Stimulated activated CD4-positive, alpha-beta T cell treated with anti-CD3 and anti-CD28 coated beads, TNF-alpha, amount 100 ng/mL, for 24 hours (primary cell): ENCODE data around the gene FKBP6.
"Not testable (repeated sequence)": the region's sequence is repeated elsewhere in the genome, so short reads cannot be mapped to it uniquely, and the experiment has no call there.

Source experiments
- DNase-seq, 3 experiments: peaks; one replicate each; pipeline ENCODE4 v3.0.0-alpha.2; 2020; ENCODE audit warnings: low read depth in 3 of 3

The FKBP6 gene, protein sequence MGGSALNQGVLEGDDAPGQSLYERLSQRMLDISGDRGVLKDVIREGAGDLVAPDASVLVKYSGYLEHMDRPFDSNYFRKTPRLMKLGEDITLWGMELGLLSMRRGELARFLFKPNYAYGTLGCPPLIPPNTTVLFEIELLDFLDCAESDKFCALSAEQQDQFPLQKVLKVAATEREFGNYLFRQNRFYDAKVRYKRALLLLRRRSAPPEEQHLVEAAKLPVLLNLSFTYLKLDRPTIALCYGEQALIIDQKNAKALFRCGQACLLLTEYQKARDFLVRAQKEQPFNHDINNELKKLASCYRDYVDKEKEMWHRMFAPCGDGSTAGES

DNA sequence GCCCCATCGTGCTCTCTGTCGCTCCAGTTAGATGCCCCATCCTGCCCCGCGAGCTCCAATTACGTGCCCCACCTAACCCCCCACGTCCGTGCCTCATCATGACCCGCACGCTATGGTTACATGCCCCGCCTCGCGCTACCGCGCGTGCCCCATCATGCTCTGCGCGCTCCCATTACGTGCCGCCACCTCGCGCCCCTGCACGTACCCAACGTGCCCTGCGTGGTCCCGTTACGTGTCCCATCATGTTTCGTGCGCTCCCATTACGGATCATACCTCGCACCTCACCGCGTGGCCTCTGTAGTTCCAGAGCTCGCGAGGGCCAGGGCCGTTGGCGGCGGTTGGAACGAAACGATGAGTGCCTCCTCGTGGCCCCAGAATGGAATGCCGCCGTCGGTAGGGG is at the start of gene FKBP6, which contains the start of gene TRIM50:
FKBP6 (plus strand) TSS at position 240 of the 400 bp plus-strand sequence. CDS start 268 bp downstream, outside the sequence.
TRIM50 (minus strand) TSS at position 161 of the 400 bp plus-strand sequence. CDS start 3,295 bp downstream, outside the sequence.
- not testable (repeated sequence) for DNase-seq

DNA sequence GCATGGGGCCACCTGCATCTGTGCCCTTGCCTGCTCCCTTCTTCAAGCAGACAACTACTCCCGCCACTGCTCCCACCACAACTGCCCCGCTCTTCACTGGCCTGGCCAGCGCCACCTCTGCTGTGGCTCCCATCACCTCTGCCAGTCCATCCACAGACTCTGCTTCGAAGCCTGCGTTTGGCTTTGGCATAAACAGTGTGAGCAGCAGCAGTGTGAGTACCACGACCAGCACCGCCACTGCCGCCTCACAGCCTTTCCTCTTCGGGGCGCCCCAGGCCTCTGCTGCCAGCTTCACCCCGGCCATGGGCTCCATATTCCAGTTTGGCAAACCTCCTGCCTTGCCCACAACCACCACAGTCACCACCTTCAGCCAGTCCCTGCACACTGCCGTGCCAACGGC is 30.7 kb upstream of the FKBP6 start:
- DNase-seq: not testable (repeated sequence)

DNA sequence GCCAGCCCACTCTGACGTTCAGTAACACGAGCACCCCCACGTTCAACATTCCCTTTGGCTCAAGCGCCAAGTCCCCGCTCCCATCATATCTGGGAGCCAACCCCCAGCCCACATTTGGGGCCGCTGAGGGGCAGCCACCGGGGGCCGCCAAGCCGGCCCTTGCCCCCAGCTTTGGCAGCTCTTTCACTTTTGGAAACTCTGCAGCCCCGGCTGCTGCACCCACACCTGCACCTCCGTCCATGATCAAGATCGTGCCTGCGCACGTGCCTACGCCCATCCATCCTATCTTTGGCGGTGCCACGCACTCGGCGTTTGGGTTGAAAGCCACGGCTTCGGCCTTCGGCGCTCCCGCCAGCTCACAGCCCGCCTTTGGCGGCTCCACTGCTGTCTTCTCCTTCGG is 30.3 kb upstream of the FKBP6 start:
- not testable (repeated sequence) for DNase-seq

DNA sequence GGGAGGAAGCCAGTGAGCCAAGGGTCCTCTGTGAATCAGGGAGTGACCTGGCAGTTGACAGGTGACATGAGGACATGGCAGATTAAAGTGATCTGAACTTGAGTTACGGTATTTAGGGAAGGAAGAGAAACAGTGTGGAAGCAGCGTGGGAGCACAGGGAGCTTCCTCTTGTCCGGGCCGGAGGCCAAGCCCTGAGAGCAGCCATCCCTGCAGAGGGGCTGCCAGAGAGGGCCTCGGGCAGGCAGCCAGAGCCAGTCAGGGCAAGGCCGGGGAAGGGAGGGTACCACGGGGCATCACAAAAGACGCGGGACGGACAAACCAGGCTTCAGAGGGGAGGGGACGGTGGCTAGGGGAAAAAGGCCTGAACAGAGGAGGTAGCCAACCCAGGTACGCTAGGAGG is 28.1 kb upstream of the FKBP6 start:
- DNase-seq: not testable (repeated sequence)

DNA sequence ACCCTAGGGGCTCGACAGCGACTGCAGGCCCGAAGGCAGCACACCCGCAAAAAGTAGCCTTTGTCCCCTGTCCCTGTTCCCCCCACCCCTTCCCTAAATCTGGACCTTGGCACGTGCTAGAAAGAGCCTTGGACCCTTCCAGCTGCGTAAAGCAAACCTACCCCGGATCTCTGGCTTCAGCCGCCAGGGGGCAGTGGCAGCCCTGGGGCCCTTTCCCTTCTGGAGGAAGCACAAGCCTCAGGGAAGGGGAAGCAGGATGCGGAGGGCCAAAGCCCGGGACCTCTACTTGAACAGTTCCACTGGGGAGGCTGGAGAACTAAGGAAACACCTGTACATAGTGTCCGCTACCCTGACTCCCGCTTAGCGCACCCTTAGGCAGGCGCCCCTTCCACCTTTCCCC is 26.9 kb upstream of the FKBP6 start:
- not testable (repeated sequence) for DNase-seq

DNA sequence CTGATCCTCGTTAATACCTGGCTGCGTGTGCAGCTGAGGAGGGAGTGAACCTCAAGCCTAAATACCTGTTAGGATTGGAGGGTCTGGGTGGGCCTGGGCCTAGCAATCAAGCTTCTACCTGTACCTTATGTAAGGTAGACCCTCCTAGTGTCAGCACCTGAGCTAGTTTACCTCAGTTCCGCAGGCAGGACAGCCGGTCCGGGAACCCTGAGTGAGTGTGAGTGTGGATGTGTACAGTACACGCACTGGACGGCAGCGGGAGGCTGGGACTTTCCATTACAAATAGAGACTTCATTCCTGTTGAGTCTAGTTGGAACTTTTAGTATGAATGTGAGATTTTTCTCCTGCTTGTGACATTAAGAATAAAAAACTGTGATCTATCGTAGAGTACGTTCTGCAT is 25.1 kb upstream of the FKBP6 start:
- not testable (repeated sequence) for DNase-seq

DNA sequence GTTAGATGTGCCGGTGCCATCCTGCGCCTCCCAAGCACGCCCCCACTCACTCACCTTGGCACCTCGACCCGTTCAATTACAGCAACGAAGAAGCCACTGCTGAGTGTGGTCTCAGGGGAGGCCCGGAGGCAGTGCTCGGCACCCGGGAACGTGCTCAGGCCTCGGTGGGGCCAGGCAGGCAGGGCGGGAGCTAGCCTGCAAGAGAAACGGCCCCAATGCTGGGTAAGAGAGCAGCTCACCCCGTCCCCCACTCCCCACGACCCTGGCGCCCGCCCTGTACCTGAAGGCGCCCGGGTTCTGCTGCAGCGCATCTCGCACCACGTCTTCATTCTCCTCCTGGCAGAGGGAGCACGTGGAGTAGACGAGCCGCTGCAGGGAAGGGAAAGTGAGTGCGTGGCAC is 24.4 kb upstream of the FKBP6 start:
- DNase-seq: no peak

DNA sequence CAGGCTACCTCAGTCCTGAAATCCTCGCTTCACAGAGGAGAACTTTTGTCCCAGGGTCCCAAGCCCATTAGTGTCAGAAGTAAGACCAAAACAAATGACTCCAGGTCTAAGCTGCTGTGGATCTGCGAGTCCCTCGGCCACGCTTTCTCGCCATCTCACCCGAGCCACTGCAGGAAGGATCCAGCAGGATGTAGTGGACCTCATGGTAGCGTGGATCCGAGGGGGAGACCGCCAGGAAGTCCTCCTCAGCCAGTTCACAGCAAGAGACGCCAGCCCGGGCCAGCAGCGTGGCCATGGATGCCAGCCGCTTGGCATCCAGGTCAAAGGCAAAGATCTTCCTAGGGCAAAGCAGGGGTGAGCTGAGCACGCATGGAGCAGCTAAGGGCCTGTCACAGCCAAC is 23.9 kb upstream of the FKBP6 start:
- no peak for DNase-seq

DNA sequence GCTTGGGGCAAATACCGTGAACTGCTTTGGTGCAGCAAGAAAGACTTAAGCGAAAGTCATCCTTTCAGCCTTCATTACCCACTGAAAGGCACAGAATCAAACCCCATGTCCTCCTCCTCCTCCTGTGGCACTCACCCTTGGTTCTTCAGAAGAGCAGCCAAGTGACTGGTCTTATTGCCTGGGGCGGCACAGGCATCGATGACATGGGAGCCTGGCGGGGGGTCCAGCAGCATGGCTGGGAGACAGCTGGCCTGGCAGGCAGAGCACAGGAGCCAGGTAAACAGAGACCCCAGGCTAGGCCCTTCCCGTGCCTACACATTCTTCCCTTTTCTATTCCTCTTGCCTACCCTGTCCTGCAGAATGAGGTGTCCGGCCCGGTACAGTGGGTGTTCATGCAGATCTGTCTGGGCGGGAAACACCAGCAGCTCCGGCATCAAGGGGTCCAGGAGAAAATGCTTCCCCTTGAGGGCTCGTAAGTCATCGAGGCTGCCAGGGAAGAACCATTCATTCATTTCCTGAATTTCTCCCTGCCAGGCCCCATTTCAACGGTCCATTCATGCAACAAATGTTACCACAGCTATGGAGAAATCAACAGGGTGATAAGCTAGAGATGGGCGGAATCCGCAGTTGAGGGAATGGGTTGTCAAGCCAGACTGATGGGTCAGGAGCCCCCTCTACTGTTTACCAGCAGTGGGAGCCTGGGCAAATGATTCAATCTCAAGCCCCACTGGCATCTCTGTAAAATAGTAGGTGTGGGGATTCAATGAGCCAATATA is 23.2 kb upstream of the FKBP6 start:
- not testable (repeated sequence) for DNase-seq

DNA sequence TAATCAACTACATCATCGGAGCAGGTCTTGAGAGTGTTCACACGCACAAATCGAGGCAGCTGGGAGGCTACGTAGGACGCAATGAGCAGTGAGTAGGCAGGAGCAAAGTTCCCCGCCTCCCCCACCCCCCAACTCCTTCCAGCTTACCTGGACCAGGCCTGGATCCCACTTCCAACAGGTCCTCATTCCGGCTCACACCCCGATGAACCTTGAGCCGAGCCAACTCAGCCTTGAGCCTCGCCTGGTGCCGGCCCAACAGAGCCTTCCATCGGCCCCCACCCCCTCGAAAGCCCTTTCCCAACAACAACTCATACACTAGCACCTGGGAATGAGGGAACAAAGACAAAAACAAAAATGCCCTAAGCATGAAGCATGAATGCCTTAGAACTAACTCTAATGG is 20.5 kb upstream of the FKBP6 start:
- no peak for DNase-seq

DNA sequence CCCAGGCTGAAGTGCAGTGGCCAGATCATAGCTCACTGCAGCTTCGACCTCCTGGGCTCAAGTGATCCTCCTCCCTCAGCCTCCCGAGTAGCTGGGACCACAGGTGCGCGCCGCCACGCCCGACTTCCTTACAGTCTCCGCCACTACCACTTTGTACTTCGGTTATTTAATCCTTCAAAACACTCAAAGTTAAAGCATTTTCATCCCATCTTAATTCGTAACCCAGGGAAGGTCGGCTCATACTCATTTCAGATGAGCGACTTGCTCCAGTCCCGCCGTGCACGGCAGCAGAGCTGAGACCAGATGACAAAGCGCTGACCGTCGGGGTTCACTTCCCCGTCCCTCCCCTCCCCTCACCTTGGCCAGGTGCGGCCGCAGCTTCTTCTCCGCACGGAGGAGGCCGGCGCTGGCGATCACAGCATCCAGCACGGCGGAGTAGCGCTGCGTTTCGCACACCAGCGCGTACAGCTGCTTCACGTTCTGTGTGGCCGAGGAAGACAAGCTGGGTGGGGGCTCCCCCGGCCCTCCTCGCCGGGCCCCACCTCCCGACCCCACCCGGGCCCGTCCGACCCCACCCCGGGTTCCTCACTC is 19.8 kb upstream of the FKBP6 start:
- peak in 1 of 3 experiments; percentile 4 for DNase-seq

DNA sequence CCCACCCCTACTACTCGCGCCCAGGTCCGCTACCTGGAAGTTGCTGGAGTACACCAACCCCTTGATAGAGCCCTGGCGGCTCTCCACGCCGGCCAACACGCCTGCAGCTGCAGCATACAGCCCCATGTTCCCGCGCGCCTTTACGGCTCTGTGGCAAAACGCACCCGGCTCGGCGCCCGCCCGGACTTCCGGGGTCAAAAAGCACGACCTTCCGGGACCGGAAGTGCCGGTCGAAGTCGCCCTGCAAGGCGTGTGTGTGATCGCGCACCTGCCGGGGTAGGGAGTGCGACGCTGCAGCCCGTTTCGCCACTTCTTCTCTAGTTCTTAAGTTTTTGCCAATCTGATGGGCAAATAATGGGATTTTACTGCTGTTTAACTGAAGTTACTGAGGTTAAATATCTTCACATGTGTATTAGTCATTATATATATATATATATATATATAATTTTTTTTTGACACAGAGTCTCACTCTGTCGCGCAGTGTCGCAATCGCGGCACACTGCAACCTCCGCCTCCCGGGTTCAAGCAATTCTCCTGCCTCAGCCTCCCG is 19.2 kb upstream of the FKBP6 start, which contains the start of gene NSUN5:
NSUN5 (minus strand) TSS at position 162 of the 550 bp plus-strand sequence; CDS start at position 126, 36 bp downstream.
- peak; percentile 79 to 91 (median 83) for DNase-seq

DNA sequence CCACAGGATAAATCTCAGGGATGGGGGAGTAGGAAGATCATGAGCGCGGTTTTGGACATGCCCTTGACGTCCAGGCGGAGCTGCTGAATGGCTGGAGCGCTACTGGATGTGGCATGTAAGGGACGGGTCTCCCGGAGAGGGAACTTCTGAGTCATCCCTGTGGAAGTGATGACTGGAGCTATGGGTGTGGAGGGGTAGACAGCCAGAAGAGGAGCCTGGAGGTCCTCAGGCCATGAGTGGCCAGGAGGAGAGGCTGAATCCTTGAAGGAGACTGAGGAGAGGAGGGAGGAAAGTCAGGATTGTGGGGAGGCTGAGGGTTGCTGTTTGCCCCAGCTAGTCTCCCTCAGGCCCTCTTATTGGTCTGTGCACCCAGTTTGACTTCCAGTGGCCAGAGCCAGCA is 16.5 kb upstream of the FKBP6 start:
- DNase-seq: not testable (repeated sequence)

DNA sequence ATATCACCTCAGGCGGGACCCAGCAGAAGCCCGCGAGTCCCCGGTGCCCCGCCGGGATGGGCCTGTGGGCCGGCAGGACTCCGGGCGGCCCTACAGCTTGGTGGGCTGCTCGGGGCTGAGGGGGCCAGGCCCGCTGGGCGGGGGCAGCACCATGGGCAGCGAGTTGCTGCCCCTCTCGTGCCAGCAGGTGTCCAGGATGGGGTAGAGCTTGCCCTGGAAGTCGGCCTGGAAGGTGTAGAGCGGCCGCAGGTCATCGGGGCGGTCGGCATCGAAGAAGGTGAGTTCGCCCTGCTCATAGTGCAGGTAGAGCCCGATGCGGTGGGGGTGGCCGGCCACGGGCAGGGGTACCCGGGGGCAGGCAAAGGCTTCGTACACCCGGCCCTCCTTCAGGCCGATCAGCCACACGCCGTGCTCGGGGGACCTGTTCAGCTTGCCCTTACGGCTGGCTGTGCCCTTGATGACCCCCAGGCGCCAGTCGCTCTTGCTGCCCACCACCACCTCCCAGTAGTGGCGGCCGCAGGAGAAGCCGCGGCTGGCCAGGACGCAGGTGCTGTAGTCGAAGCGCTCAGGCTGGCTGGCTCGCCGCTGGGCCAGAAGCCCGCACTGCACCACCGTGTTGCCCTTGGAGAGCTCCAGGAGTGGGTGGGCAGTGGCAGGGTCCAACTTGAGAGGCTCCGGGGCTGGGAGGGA is 15.0 kb upstream of the FKBP6 start:
- no peak for DNase-seq

DNA sequence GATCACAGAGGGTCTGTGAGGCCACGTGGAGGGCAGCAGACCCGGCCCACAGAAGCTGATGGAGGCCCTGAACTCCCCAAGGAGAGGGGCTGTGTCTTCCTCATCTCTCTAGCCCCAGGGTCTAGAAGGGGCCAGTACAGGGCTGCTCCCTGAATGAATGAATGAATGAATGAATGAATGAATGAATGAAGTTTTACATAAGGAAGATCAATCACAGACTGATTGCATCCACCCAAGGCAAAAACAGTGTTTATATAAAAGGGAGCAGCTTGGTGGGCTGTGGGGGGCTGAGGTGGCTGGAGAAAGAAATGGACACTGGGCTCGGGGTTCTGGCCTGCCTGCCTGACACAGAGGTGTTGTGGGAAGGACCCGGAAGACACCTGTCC is 14.4 kb upstream of the FKBP6 start:
- no peak for DNase-seq

DNA sequence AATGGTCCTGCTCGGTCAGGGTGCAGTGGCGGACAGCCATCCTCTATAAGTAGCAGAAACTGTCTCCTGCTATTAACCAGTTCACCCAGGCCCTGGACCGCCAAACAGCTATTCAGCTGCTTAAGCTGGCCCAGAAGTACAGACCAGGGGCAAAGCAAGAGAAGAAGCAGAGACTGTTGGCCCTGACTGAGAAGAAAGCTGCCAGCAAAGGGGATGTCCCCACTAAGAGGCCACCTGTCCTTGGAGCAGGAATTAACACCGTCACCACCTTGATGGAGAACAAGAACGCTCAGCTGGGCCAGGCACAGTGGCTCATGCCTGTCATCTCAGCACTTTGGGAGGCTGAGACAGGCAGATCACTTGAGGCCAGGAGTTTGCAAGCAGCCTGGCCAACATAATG is 13.7 kb upstream of the FKBP6 start:
- no peak for DNase-seq

DNA sequence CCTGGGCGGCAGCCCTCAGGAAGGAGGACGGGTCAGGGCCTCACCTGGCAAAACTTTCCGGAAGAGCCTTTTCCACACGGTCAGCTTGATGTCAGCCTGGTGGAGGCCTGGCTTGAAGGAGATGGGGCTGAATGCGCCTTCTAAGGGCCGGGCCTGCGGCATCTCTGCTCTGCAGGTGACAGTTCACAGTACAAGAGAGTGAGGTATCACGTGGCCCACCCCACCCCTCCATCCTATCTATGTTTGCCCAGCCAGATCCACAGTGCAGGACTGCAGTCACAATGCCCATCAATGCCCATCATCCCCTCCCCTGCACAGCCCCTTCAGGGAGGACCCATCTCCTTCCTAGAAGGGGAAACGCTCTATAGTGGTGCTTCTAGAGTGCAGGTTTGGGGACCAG is 11.4 kb upstream of the FKBP6 start:
- no peak for DNase-seq

DNA sequence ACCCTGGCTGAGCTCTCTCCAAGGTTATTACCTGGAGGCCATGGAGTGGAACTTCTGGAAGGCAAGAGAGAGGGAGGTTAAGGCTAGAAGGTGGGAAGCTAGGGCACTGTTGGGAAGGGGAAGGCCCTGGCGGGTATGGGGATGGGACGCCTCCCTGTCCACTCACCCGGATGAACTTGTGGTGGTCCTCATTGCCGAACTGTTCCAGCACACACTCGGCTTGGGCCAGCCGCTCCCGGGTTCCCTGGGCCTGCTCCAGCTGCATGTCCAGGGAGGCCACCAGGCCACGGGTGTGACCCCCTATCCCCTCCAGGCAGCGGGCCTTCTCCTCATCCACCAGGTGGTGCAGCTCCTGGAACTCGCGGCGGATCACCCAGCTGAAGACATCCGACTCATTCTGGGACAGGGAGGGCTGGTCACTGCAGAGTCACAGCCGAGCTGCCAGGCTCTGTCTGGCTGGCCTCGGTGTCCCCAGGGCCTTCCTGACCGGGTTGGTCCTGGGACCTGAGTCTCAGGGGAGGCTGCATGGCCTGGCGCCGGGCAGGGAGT is 9.2 kb upstream of the FKBP6 start:
- not testable (repeated sequence) for DNase-seq

DNA sequence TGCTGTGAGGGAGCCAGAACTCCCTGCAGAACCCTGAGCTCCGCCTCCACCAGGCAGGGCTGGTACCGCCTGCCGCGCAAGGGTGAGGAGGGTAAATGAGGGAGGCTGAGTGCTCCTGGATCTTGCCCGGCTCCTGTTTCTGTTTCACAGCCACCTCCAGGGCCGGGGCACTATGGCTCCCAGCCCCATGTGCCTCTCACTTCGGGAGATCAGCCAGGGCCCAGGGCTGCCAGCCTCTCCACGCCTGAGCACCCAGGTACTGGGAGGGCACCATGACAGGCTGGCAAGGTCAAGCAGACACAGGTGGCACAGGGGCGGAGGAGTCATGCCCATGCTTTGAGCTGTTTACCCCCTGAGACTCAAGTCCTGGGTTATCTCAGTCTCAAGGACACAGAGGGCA is 8.4 kb upstream of the FKBP6 start:
- DNase-seq: not testable (repeated sequence)

DNA sequence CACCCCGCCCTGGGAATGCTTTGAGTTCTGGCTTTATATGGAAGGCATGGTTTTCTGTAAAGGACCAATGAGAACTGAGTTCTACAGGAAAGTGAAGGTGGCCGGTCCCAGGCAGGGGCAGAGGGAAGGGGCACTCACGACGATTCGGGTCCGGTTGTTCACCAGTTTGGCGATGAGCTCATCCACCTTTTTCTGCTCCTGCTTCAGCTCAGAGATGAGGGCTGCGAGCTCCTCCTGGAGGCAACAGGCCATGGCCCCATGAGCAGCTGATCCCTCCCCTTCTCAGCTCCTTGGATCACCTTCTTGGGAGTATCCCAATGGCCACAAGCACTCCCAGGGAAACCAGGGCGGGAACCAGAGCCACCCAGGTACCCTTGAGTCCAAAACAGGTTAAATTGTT is 8.0 kb upstream of the FKBP6 start:
- DNase-seq: not testable (repeated sequence)

DNA sequence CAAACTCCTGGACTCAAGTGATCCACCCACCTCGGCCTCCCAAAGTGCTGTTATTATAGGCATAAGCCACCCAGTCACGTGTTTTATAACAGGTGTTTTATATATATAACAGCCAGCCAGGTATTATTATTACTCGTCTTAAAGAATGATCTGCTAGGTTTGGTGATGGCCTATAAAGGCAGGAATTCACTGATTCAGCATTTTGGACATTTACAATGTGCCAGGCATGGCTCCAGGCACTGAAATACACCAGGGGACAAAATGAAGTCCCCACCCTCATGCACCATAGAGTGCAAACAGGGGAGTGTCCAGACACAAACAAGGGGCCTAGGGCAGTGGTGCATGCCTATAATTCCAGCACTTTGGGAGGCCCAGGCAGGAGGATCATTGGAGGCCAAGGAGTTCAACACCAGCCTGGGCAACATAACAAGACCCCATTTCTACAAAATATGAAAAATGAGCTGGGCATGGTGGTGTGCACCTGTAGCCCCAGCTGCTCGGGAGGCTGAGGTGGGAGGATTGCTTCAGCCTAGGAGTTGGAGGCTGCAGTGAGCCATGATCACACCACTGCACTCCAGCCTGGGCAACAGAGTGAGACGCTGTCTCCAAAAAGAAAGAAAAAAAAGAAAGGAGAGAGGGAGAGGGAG is 4.4 kb upstream of the FKBP6 start:
- DNase-seq: not testable (repeated sequence)
